Thymus (tissue), 14 donors: ENCODE data around the gene RING1. TPM values are rescaled to one million over a fixed set of nuclear protein-coding genes. Genes with fewer than 3 reads are reported as not detected.
A peak's percentile ranks its signal among the peaks of the same experiment; 100 is the strongest.

ENCODE experiments used
- DNase-seq, 9 donors: peaks; one replicate each; pipeline ENCODE4 v3.0.0-alpha.2; 2013; ENCODE audit warnings: low spot score in 9 of 9, low read depth in 6 of 9, missing footprints in 1 of 9
- H3K27ac ChIP-seq, 2 donors: one replicate each; pipeline ENCODE4 v1.5.1; 2013; ENCODE audit warnings: control low read depth in 1 of 2, low read depth in 1 of 2, low read length in 1 of 2, mild to moderate bottlenecking in 1 of 2, moderate library complexity in 1 of 2
- H3K27me3 ChIP-seq, 2 donors: one replicate each; pipeline ENCODE4 v1.5.1; 2013; ENCODE audit warnings: low read length in 1 of 2; ENCODE audit not compliant: control insufficient read depth in 2 of 2, insufficient read depth in 1 of 2
- H3K36me3 ChIP-seq, 2 donors: one replicate each; pipeline ENCODE4 v1.5.1; 2013; ENCODE audit warnings: low read length in 1 of 2, mild to moderate bottlenecking in 1 of 2, moderate library complexity in 1 of 2; ENCODE audit not compliant: control insufficient read depth in 2 of 2, insufficient read depth in 2 of 2
- H3K4me1 ChIP-seq, 2 donors: one replicate each; pipeline ENCODE4 v1.5.1; 2013; ENCODE audit warnings: low read length in 2 of 2; ENCODE audit not compliant: control insufficient read depth in 2 of 2, insufficient read depth in 2 of 2
- H3K4me3 ChIP-seq, 2 donors: one replicate each; pipeline ENCODE4 v1.5.1; 2013; ENCODE audit warnings: low read length in 2 of 2, control low read depth in 1 of 2, mild to moderate bottlenecking in 1 of 2
- H3K9me3 ChIP-seq, 2 donors: one replicate each; pipeline ENCODE4 v1.5.1; 2013; ENCODE audit warnings: low read length in 1 of 2, mild to moderate bottlenecking in 1 of 2; ENCODE audit not compliant: control insufficient read depth in 2 of 2, insufficient read depth in 1 of 2
- WGBS: extraction: QIAGEN DNeasy Blood & Tissue Kit; methylation state at CpG from one replicate; pipeline ENCODE4 v1.1.7; 2013; 5-methylcytosine and 5-hydroxymethylcytosine counted together
- long read RNA-seq, 10 donors: transcript quantifications; one replicate each; lab custom pipeline, GENCODE V29; 2026
- polyA plus RNA-seq: library from polyadenylated mRNA; stranded (reverse); fragments of 200-250 nt; gene quantifications from one replicate; pipeline ENCODE4 v1.2.3, GENCODE V29; 2013
- total RNA-seq: library from RNA; stranded (reverse); fragments of 120-200 nt; gene quantifications from one replicate; pipeline ENCODE4 v1.2.4, GENCODE V29; 2013
- donor health status: healthy.

The RING1 gene
- total RNA-seq = 35.0 TPM
- 62.6 TPM for polyA plus RNA-seq
- long read RNA-seq, donor 1, partial matches to known transcripts = 6 of 9 reads
- long read RNA-seq, donor 1, other reads (novel, unspliced or antisense) = 0 of 9 reads
- long read RNA-seq, donor 2 = 0 reads
- long read RNA-seq, donor 3, transcript RING1-201 (7 exons, 1,752 nt) = major isoform, 19 of 41 reads
- long read RNA-seq, donor 3, partial matches to known transcripts = 21 of 41 reads
- long read RNA-seq, donor 3, other reads (novel, unspliced or antisense) = 0 of 41 reads
- long read RNA-seq, donor 4, transcript RING1-201 (7 exons, 1,752 nt) = major isoform, 6 of 6 reads
- long read RNA-seq, donor 4, partial matches to known transcripts = 0 of 6 reads
- long read RNA-seq, donor 4, other reads (novel, unspliced or antisense) = 0 of 6 reads
- long read RNA-seq, donor 5, transcript RING1-201 (7 exons, 1,752 nt) = major isoform, 17 of 30 reads
- long read RNA-seq, donor 5, partial matches to known transcripts = 13 of 30 reads
- long read RNA-seq, donor 5, other reads (novel, unspliced or antisense) = 0 of 30 reads
- long read RNA-seq, donor 6, transcript RING1-201 (7 exons, 1,752 nt) = major isoform, 5 of 20 reads
- long read RNA-seq, donor 6, partial matches to known transcripts = 15 of 20 reads
- long read RNA-seq, donor 6, other reads (novel, unspliced or antisense) = 0 of 20 reads
- long read RNA-seq, donor 7, transcript RING1-201 (7 exons, 1,752 nt) = major isoform, 9 of 24 reads
- long read RNA-seq, donor 7, partial matches to known transcripts = 15 of 24 reads
- long read RNA-seq, donor 7, other reads (novel, unspliced or antisense) = 0 of 24 reads
- long read RNA-seq, donor 8, partial matches to known transcripts = 0 of 3 reads
- long read RNA-seq, donor 8, other reads (novel, unspliced or antisense) = 0 of 3 reads
- long read RNA-seq, donor 9, transcript RING1-201 (7 exons, 1,752 nt) = major isoform, 8 of 8 reads
- long read RNA-seq, donor 9, partial matches to known transcripts = 0 of 8 reads
- long read RNA-seq, donor 9, other reads (novel, unspliced or antisense) = 0 of 8 reads
- long read RNA-seq, donor 10, transcript RING1-201 (7 exons, 1,752 nt) = major isoform, 16 of 16 reads
- long read RNA-seq, donor 10, partial matches to known transcripts = 0 of 16 reads
- long read RNA-seq, donor 10, other reads (novel, unspliced or antisense) = 0 of 16 reads

DNA sequence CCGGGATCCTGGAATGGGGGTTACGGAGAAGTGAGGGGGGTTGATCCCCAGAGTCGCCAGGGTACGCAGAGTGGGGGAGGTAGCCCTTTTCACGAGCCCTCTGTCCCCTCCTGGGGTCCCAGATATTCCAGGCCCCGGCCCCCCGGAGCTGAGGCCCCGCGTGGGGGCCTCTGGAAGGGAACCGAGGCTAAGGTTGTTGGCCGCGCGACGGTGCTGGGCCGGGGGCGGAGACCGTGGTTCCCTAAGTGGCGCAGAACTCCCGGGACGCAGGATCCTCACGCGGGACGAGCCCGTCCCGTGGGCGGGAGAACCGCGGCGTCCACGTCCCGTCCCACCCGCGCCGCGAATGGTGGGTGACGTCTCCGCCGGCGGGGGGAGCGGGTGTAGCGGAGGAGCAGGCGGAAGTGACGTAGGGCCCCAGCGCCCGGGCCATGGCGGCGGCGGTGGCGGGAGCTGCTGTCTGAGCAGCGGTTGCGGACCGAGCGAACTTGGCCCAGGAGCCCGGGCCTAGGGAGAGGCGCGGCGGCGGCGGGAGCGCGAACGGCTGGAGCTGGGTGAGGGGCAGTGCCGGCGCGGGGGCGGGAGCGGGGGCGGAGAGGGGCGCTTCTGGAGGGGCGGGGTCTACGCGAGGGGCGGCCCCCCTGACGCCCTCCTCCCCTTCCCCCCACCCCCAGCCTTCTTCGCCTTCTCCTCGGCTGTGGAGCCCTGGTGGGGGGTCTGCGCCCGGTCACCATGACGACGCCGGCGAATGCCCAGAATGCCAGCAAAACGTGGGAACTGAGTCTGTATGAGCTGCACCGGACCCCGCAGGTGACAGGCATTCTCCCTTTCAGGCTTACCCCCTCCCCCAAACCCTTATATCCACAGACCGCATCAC is at the start of gene RING1:
RING1 (plus strand) TSS at position 410 of the 877 bp plus-strand sequence; CDS start at position 733, 323 bp downstream.
- under 1% methylated on average over 86 of the region's 86 CpGs for WGBS
- Histone ChIP-seq H3K9me3 (no peaks in the 10 kb centered on the region), H3K27ac (peak within 1 kb of the TSS; percentile 74 to 97), H3K36me3 (peaks cover 23 to 35% of the 10 kb centered on the region in 2 donors), H3K4me1 (peaks cover 22 to 63% of the 10 kb centered on the region in 2 donors), H3K4me3 (peak within 1 kb of the TSS; percentile 82 to 93), H3K27me3 (peaks cover 4 to 31% of the 10 kb centered on the region in 2 donors)
- peak in 7 of 9 donors; percentile 68 to 92 (median 78) for DNase-seq

DNA sequence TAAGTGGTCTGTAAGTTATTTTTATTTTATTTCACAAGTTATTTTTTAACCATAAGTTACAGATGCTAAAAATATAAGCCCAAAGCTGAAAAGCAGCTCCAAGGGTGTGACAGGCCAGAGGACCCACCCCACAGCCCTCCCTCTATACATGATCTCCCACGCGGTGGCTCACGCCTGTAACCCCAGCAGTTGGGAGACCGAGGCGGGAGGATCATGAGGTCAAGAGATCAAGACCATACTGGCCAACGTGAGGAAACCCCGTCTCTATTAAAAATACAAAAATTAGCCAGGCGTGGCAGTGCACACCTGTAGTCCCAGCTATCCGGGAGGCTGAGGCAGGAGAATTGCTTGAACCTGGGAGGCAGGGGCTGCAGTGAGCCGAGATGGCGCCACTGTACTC is 48.2 kb upstream of the RING1 start:
- WGBS = 96% methylated on average over 11 of the region's 11 CpGs

GRCh38 chr6:33160728-33161344 is 47.5 kb upstream of the RING1 start:
- 76% methylated on average over 13 of the region's 13 CpGs for WGBS
- Histone ChIP-seq H3K36me3 (no peaks in the 10 kb centered on the region), H3K4me1 (peaks cover 0 to 8% of the 10 kb centered on the region in 2 donors), H3K4me3 (no peak overlapping the region), H3K27me3 (peaks cover 0 to 43% of the 10 kb centered on the region in 2 donors), H3K9me3 (peaks cover 0 to 4% of the 10 kb centered on the region in 2 donors), H3K27ac (no peak overlapping the region)
- DNase-seq = no peak

More for the DNA sequence above, 48.2 kb upstream of the RING1 start:
- Histone ChIP-seq H3K36me3 (no peaks in the 10 kb centered on the region), H3K9me3 (peaks cover 0 to 4% of the 10 kb centered on the region in 2 donors), H3K27me3 (peaks cover 0 to 40% of the 10 kb centered on the region in 2 donors), H3K27ac (no peak overlapping the region), H3K4me3 (no peak overlapping the region), H3K4me1 (peaks cover 0 to 8% of the 10 kb centered on the region in 2 donors)
- no peak for DNase-seq

DNA sequence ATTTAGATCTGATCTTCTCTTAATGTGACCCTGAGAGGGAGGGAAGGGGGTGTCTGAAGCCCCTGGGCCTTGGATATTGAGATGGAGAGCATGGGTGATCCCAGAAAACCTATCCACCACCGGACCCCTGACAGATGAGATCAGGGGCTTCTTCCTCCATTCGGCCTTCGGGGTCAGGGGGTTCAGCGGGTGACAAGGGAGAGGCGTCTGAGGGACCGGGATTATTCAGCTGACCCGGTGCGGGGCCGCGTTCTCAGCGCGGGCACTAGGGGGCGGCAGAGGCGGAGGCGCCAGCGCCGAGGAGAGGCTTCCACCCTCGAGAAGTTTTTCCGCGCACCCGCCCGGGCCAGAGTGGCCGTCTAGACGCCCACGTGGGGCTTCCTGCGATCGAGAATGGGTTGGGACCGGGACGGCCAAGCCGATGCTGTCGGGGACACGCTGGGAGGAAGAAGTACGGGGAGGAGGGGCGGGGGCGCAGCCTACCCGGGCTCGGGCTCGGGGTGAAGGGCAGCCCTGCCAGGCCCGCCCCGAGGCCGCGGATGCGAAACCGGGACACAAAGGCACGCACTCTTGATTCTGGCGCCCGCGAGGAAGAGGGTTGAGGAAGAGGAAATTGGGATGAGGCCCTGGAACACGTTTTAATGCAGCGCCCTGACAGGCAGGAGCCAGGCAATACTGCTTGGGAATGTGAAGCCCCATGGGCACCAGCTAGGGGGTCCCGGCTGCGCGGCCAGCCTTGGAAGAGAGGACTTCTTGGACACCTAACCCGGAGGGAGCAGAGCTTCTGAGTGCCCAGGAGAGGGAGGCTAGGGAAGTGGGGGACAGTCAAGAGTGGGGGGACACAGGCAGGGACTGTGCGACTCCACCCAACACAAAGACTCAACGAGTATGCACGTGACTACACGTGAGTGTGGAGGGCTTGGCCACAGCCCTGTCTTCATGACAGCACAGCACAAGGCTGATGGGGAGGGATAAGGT is 46.7 kb upstream of the RING1 start:
- no peak overlapping the region for H3K27ac ChIP-seq
- DNase-seq = peak in 8 of 9 donors; percentile 35 to 74 (median 57)
- no peaks in the 10 kb centered on the region for H3K36me3 ChIP-seq
- H3K4me1 ChIP-seq = peaks cover 0 to 8% of the 10 kb centered on the region in 2 donors
- peak overlapping the region; percentile 42 for H3K4me3 ChIP-seq
- 11% methylated on average over 58 of the region's 58 CpGs for WGBS
- peaks cover 0 to 4% of the 10 kb centered on the region in 2 donors for H3K9me3 ChIP-seq
- H3K27me3 ChIP-seq = peaks cover 0 to 47% of the 10 kb centered on the region in 2 donors

GRCh38 chr6:33163540-33163939 is 44.8 kb upstream of the RING1 start:
- Histone ChIP-seq H3K9me3 (peaks cover 0 to 4% of the 10 kb centered on the region in 2 donors), H3K27ac (no peak overlapping the region), H3K4me3 (no peak overlapping the region), H3K36me3 (no peaks in the 10 kb centered on the region), H3K27me3 (peaks cover 0 to 49% of the 10 kb centered on the region in 2 donors), H3K4me1 (peaks cover 0 to 8% of the 10 kb centered on the region in 2 donors)
- DNase-seq = no peak
- 94% methylated on average over 10 of the region's 10 CpGs for WGBS

- Histone ChIP-seq H3K4me3 (no peak overlapping the region), H3K27me3 (peaks cover 0 to 49% of the 10 kb centered on the region in 2 donors), H3K36me3 (no peaks in the 10 kb centered on the region), H3K9me3 (peaks cover 0 to 4% of the 10 kb centered on the region in 2 donors), H3K4me1 (peaks cover 0 to 8% of the 10 kb centered on the region in 2 donors), H3K27ac (no peak overlapping the region)
- WGBS = 86% methylated on average over 10 of the region's 10 CpGs
- DNase-seq = no peak
Measured at GRCh38 chr6:33164176-33164575, 44.1 kb upstream of the RING1 start.

- Histone ChIP-seq H3K9me3 (peaks cover 0 to 4% of the 10 kb centered on the region in 2 donors), H3K27ac (no peak overlapping the region), H3K36me3 (no peaks in the 10 kb centered on the region), H3K27me3 (peaks cover 0 to 49% of the 10 kb centered on the region in 2 donors), H3K4me3 (no peak overlapping the region), H3K4me1 (peaks cover 0 to 8% of the 10 kb centered on the region in 2 donors)
- DNase-seq = no peak
- 86% methylated on average over 14 of the region's 14 CpGs for WGBS
Measured at GRCh38 chr6:33164665-33165373, 43.5 kb upstream of the RING1 start.
